ENCODE results near the gene ATP1B4.
"Not testable (repeated sequence)": the region's sequence is repeated elsewhere in the genome, so short reads cannot be mapped to it uniquely, and the experiment has no call there.

Gene ATP1B4

DNA sequence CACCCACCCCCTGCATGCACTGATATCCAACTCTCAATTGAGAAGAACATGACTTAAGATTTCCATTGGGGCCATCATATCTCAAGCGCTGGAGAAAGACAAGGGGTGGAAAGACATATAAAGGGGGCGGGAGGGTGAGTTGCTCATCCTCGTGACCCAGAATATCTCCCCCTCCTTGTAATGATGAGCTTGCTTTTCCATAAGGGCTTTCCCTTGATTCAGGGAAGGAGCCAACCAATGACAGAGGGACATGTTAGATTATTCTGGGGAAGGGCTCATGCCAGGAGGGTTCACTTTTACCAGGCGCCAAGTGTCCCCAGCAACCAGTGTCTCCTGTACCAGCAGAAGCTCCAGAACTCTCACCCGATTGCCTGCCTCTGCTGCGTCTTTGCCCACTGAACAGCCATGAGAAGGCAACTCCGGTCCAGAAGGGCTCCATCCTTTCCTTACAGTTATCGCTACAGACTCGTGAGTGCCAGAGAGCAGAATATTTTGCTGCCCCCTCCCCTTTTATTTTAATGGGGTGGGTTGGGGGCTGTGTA lies at the start of gene ATP1B4:
TSS of gene ATP1B4 (plus strand) at position 326 of the 542 bp plus-strand sequence. CDS start at position 406, 80 bp downstream.
- TF ChIP-seq GATA1 (IDR thresholded peaks at IDR 0.05; ENCODE audit: low read depth, low read length) (no peak), POLR2A (IDR thresholded peaks at IDR 0.05; ENCODE audit: low read length) (no peak)
- DNase-seq: no peak

- TF ChIP-seq GATA1 (IDR thresholded peaks at IDR 0.05; ENCODE audit: low read depth, low read length) (no peak), POLR2A (IDR thresholded peaks at IDR 0.05; ENCODE audit: low read length) (no peak)
- no peak for DNase-seq
Measured at GRCh38 chrX:120315776-120316175, 46.1 kb upstream of the ATP1B4 start.

- TF ChIP-seq GATA1 (IDR thresholded peaks at IDR 0.05; ENCODE audit: low read depth, low read length): no peak
- TF ChIP-seq POLR2A (IDR thresholded peaks at IDR 0.05; ENCODE audit: low read length): no peak
- no peak for DNase-seq
Measured at GRCh38 chrX:120316587-120317283, 45.2 kb upstream of the ATP1B4 start.

GRCh38 chrX:120318411-120318810 lies 43.5 kb upstream of the ATP1B4 start:
- no peak for DNase-seq
- no peak for TF ChIP-seq GATA1 (IDR thresholded peaks at IDR 0.05; ENCODE audit: low read depth, low read length)
- TF ChIP-seq POLR2A (IDR thresholded peaks at IDR 0.05; ENCODE audit: low read length): no peak

GRCh38 chrX:120321520-120322281 lies 40.2 kb upstream of the ATP1B4 start:
- DNase-seq: no peak
- no peak for TF ChIP-seq GATA1 (IDR thresholded peaks at IDR 0.05; ENCODE audit: low read depth, low read length)
- no peak for TF ChIP-seq POLR2A (IDR thresholded peaks at IDR 0.05; ENCODE audit: low read length)

GRCh38 chrX:120331116-120331515 lies 30.8 kb upstream of the ATP1B4 start:
- TF ChIP-seq POLR2A (IDR thresholded peaks at IDR 0.05; ENCODE audit: low read length) (no peak), GATA1 (IDR thresholded peaks at IDR 0.05; ENCODE audit: low read depth, low read length) (no peak)
- DNase-seq: peak in 1 of 2 experiments; percentile 11

DNA sequence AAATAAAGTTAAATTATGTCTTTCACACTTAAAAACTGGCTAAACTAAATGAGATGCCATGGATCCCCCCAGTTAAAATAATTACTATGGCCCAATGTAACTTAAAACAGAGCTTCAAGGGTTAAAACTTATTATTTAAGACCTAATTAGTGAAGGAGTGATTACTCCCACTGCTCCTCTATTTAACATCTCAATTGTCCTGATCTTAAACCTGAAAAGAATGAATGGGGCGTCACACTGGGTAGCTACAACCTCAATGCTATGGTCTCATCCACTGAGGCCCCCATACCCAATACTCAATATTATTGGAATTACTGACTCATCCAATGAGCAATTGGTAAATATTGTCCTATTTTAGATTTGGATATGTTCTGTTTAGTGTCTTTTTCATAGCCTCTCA lies 29.5 kb upstream of the ATP1B4 start:
- TF ChIP-seq POLR2A (IDR thresholded peaks at IDR 0.05; ENCODE audit: low read length): no peak
- no peak for TF ChIP-seq GATA1 (IDR thresholded peaks at IDR 0.05; ENCODE audit: low read depth, low read length)
- DNase-seq: no peak

- peak in 1 of 2 experiments; percentile 16 for DNase-seq
- TF ChIP-seq GATA1 (IDR thresholded peaks at IDR 0.05; ENCODE audit: low read depth, low read length): no peak
- no peak for TF ChIP-seq POLR2A (IDR thresholded peaks at IDR 0.05; ENCODE audit: low read length)
Measured at GRCh38 chrX:120334151-120334550, 27.7 kb upstream of the ATP1B4 start.

- DNase-seq: peak; percentile 22 to 75
- TF ChIP-seq POLR2A (IDR thresholded peaks at IDR 0.05; ENCODE audit: low read length) (no peak), GATA1 (IDR thresholded peaks at IDR 0.05; ENCODE audit: low read depth, low read length) (no peak)
Measured at GRCh38 chrX:120334603-120335002, 27.3 kb upstream of the ATP1B4 start.

GRCh38 chrX:120335289-120335688 lies 26.6 kb upstream of the ATP1B4 start:
- TF ChIP-seq POLR2A (IDR thresholded peaks at IDR 0.05; ENCODE audit: low read length): no peak
- TF ChIP-seq GATA1 (IDR thresholded peaks at IDR 0.05; ENCODE audit: low read depth, low read length): no peak
- DNase-seq: no peak

GRCh38 chrX:120336899-120337298 lies 25.0 kb upstream of the ATP1B4 start:
- TF ChIP-seq GATA1 (IDR thresholded peaks at IDR 0.05; ENCODE audit: low read depth, low read length) (no peak), POLR2A (IDR thresholded peaks at IDR 0.05; ENCODE audit: low read length) (no peak)
- DNase-seq: no peak

DNA sequence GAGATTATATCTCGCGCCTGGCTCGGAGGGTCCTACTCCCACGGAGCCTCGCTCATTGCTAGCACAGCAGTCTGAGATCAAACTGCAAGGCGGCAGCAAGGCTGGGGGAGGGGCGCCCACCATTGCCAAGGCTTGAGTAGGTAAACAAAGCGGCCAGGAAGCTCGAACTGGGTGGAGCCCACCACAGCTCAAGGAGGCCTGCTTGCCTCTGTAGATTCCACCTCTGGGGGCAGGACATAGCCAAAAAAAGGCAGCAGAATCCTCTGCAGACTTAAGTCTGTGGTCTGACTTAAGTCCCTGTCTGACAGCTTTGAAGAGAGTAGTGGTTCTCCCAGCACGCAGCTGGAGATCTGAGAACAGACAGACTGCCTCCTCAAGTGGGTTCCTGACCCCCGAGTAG lies 17.3 kb upstream of the ATP1B4 start:
- DNase-seq: not testable (repeated sequence)

- no peak for DNase-seq
- TF ChIP-seq POLR2A (IDR thresholded peaks at IDR 0.05; ENCODE audit: low read length): no peak
- no peak for TF ChIP-seq GATA1 (IDR thresholded peaks at IDR 0.05; ENCODE audit: low read depth, low read length)
Measured at GRCh38 chrX:120350450-120351138, 11.3 kb upstream of the ATP1B4 start.

- no peak for TF ChIP-seq POLR2A (IDR thresholded peaks at IDR 0.05; ENCODE audit: low read length)
- no peak for TF ChIP-seq GATA1 (IDR thresholded peaks at IDR 0.05; ENCODE audit: low read depth, low read length)
- DNase-seq: peak; percentile 24 to 70
Measured at GRCh38 chrX:120356084-120356483, 5.8 kb upstream of the ATP1B4 start.

All from erythroblast (primary cell).